DMS 273 (cell line): ENCODE results near the gene SMAD1.

Source experiments
- DNase-seq: peaks from one replicate; lab custom pipeline; 2025; ENCODE audit not compliant: unreplicated experiment; lab: John Stamatoyannopoulos, UW

Gene SMAD1

DNA sequence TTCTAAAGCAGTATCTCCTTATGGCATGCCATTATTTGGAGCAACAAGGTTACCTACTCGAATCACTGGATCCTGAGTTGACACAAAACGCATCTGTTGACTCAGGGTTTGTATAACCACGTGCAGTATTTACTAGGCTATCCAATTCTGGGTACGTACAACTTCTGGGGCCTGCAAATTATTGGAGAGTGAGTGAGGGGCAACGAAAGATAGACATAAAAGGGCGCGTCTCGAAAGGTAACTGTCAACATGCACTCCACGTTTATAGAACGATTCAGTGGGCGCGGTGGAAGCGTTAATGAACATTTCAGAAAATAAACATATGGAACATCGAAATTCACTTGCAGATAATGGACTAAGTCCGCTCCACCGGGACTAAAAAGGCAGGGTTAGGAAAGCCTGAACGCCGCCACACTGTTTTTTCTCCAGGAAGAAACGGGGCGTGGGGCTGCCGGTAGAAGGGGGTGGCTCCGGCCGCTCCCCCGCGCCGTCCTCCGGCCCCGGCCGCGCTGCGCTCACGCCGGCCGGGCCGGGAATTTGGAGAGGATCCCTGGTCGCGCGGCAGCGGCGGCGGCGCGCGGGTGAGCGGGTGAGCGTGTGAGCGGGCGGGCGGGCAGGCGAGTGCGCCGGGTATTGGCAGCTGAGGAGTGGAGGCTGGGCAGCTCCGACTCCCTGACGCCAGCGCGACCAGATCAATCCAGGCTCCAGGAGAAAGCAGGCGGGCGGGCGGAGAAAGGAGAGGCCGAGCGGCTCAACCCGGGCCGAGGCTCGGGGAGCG is at the start of gene SMAD1:
SMAD1 (plus strand) TSS at position 690 of the 778 bp plus-strand sequence. CDS start 32,761 bp downstream, outside the sequence.
- DNase-seq = peak; percentile 81

DNA sequence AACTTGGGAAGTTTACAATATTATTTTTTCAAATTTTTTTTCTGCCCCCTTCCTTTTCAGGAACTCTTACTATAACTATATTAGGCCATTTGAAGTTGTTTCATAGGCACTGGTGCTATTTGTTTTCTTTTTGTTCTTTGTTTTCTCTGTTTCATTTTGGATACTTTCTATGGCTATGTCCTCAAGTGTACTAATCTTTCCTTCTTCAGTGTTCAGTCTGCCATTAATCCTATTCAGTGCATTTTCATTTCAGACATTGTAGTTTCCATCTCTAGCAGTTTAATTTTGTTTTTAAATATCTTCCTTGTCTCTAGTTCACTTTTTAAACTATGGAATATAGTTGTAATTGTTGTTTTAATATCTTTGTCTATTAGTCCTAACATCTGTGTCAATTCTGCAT is 48.0 kb upstream of the SMAD1 start:
- no peak for DNase-seq

DNA sequence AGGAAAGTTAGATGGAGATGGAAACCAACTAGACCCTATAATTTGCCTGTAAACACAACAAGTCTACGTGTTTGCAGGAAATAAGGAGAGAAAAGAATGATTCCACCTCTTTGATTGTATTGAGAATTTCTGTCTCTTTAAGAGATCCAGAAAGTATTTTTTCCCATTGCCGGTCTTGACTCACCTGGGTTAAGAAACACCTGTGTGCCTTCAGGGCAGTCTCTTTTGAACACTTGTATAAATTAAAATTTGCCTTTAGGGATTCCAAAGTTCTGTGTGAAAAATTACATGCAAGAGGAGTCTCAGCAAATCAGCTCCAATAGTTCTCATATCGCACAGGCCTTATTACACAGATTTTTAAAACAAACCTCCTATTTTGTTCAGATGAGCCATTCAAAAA is 46.0 kb upstream of the SMAD1 start:
- DNase-seq = no peak

DNA sequence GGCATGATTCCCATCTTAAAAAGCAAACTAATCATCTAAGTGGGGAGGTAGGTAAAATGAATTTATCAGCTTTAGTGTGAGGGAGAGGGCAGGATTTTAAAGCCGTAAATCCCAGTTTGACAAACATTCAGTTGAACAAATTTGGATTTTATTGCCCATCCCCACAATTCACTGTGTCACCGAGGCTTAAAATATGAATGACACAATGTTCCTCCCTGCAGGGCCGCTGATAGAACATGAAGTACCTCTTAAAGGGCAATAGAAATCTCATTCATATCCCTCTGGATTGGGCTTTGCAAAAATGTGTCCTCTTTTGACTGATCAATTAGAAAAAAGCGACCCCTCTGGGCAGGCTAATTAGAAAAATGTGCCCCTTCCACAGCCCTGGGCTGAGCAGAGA is 45.5 kb upstream of the SMAD1 start:
- DNase-seq = no peak

DNA sequence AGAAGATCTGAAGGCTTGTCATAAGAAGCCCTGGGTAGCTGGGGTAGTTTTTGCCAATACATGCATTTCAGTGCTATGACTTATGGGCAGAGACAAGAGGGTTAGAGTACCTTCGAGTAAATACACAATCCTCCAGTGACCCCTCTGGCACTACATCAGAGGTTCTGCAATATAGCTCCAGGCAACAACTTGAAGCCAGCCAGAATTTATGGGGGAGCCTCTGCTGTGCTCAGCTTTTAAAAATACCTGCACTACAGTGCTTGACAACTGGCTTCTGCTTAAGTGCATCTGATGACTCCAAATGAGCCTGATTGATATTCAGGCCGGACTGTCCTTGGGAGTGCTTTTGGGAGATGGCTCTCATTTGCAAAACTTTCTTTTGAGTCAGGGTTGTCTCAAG is 44.9 kb upstream of the SMAD1 start:
- no peak for DNase-seq

GRCh38 chr4:145437466-145437865 is 44.2 kb upstream of the SMAD1 start:
- DNase-seq = no peak

GRCh38 chr4:145438298-145438697 is 43.4 kb upstream of the SMAD1 start:
- DNase-seq = no peak

DNA sequence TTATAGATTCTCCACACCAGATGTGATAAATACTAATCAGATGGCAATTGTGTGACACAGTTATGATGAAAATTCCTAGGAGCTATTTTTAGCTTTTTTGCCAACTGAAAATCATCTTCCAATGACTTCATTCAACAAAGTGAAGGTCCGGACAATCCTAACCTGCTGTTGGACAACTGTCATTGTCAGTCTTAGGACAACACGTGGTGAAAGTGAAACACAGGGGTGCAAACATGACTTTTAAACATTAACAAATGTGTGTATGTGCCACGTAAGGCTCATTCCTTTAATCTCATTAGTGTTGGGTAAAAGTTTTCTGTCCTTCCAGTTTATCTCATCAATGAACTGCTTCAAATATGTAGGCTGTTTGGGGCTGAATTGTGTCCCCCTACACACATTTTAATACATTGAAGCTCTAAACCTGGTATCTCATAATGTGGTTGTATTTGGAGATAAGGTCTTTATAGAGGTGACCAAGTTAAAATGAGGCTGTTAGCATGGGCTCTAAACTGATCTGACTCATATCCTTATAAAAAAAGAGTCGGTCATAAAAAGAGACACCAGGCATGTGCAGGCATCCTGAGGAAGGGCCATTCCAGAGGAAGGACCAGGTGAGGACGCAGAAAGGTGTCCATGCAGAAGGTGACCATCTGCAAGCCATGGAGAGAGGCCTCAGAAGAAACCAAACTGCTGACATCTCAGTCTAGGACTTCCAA is 41.2 kb upstream of the SMAD1 start:
- no peak for DNase-seq

DNA sequence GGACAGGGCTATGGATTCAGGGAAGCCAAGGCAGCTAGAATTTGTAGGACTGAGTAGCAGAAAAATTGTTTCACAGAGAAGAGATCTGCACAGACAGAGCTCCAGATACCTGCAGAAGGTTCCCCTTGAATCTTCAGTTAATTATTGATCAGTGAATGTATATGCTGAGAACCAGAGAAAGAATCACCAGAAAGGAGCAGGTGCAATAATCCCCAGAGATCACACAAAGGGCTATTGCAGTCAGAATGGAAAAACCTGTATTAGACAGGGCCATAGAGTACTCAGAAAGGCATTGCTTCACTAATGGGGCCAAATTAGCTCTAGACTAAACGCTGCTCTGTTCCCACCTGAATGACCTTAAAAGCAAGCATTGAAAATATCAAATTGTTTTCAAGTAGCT is 35.5 kb upstream of the SMAD1 start:
- no peak for DNase-seq

GRCh38 chr4:145451895-145452294 is 29.8 kb upstream of the SMAD1 start:
- DNase-seq = no peak

- no peak for DNase-seq
Measured at GRCh38 chr4:145452447-145453162, 29.0 kb upstream of the SMAD1 start.

- DNase-seq = no peak
Measured at GRCh38 chr4:145453163-145453520, 28.5 kb upstream of the SMAD1 start.

- no peak for DNase-seq
Measured at GRCh38 chr4:145473203-145473602, 8.4 kb upstream of the SMAD1 start.

DNA sequence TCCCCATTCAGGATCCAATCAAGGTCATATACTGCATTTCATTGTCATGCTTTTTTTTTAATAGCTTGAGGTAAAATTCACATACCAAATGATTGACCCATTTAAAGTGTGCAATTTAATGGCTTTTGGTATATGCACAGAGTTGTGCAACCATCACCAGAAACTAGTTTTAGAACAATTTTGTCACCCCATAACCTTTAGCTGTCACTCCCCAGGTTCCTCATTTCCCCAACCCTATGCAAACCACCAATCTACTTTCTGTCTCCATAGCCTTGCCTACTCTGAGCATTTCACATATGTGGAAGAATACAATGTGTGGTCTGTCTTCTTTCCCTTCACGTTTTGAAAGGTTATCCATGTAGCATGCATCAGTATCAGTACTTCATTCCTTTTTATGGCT is 1.4 kb upstream of the SMAD1 start:
- DNase-seq = no peak

- DNase-seq = no peak
Measured at GRCh38 chr4:145481942-145482208, 222 bp downstream of the SMAD1 start.

- DNase-seq = peak; percentile 85
Measured at GRCh38 chr4:145482209-145483037, 770 bp downstream of the SMAD1 start.

GRCh38 chr4:145483514-145483913 is 1.9 kb downstream of the SMAD1 start:
- peak; percentile 13 for DNase-seq

GRCh38 chr4:145484225-145484846 is 2.7 kb downstream of the SMAD1 start:
- DNase-seq = peak; percentile 16

DNA sequence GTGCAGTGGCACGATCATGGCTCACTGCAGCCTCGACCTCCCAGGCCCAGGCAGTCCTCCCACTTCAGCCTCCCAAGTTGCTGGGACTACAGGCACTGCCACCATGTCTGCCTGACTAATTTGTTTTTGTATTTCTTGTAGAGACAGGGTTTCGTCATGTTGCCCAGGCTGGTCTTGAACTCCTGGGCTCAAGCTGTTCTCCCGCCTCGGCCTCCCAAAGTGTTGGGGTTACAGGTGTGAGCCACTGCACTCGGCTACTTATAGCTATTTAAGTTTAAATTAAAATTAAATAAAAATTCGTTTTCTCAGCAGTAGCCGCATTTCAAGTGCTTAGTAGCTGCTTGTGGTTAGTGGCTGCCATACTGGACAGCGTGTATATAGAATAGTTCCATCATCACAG is 3.5 kb downstream of the SMAD1 start:
- no peak for DNase-seq

DNA sequence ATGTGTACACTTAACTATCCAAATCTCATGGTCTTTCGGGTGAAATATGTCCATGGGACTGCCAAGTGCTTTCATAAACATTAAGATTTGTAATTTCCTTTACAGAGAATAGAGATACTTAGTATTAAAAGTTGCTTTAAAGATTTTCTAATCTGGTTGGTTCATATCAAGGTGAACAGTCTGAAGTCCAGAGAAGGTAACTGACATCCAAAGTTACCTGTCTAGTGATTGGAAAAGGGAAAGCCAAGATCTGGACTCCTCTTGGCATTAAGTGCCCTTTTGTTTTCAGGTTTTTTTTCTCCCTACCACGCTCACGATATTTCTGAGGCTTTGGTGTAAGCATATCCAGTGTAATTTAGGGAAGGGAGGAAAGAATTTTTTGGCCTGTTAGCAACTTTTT is 5.0 kb downstream of the SMAD1 start:
- no peak for DNase-seq

DNA sequence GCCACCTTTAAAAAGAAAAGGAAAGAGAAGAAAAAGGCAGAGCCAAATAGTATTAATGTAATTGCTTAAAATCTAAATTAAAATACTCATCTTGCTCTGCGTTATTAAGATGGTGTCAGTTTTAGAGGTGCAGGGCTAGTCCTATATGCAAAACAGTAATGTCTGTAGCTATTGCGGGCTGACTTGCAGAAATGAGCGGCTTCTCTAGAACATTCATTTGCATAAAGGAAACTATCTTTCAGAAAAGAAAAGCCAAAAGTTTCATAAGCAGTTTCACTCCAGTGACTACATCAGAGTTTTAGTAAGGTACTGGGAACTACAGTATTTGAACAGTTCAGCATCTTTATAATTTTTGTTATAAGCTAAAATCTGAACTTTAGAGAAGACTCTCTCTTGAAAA is 6.0 kb downstream of the SMAD1 start:
- DNase-seq = no peak
